ENCODE data around the gene CHRNA5. TPM values are rescaled to one million over a fixed set of nuclear protein-coding genes. Genes with fewer than 3 reads are reported as not detected.

CHRNA5 gene
- polyA plus RNA-seq, 3 donors: 5.5 to 7.8 (median 6.0) TPM

- no peak for DNase-seq
These were observed 54.0 kb downstream of the CHRNA5 start for GRCh38 chr15:78619022-78619950.

GRCh38 chr15:78620021-78620526, 54.8 kb downstream of the CHRNA5 start:
- DNase-seq: no peak

- no peak for DNase-seq
These were observed 55.5 kb downstream of the CHRNA5 start, which contains the start of gene CHRNA3 for GRCh38 chr15:78620527-78621421. Gene CHRNA3, minus strand, starts transcription at chr15:78620996. Its CDS starts 202 bp downstream, at chr15:78620794.

- no peak for DNase-seq
These were observed 56.6 kb downstream of the CHRNA5 start for GRCh38 chr15:78621810-78622402.

GRCh38 chr15:78623786-78624497, 58.6 kb downstream of the CHRNA5 start:
- DNase-seq: no peak

- no peak for DNase-seq
These were observed 59.6 kb downstream of the CHRNA5 start for GRCh38 chr15:78624651-78625590.

- DNase-seq: no peak
These were observed 60.4 kb downstream of the CHRNA5 start for GRCh38 chr15:78625606-78626280.

- no peak for DNase-seq
These were observed 61.2 kb downstream of the CHRNA5 start for GRCh38 chr15:78626381-78626995.

GRCh38 chr15:78627348-78627747, 62.0 kb downstream of the CHRNA5 start:
- no peak for DNase-seq

GRCh38 chr15:78628227-78628626, 62.9 kb downstream of the CHRNA5 start:
- no peak for DNase-seq

- DNase-seq: no peak
These were observed 63.9 kb downstream of the CHRNA5 start for GRCh38 chr15:78629031-78629715.

GRCh38 chr15:78629716-78630065, 64.4 kb downstream of the CHRNA5 start:
- DNase-seq: no peak

GRCh38 chr15:78630886-78631633, 65.7 kb downstream of the CHRNA5 start:
- no peak for DNase-seq

- DNase-seq: no peak
These were observed 68.0 kb downstream of the CHRNA5 start for GRCh38 chr15:78633348-78633747.

GRCh38 chr15:78634210-78635145, 69.2 kb downstream of the CHRNA5 start:
- no peak for DNase-seq

- DNase-seq: no peak
These were observed 70.0 kb downstream of the CHRNA5 start for GRCh38 chr15:78635346-78635745.
